ENCODE data around the gene FAM200C. TPM values are rescaled to one million over a fixed set of nuclear protein-coding genes. Genes with fewer than 3 reads are reported as not detected.

The FAM200C gene
- 1 to 10 TPM in 3 of 4 donors, under 1 TPM in 1; 0.27 to 4.9 (median 1.6) TPM for polyA plus RNA-seq
- long read RNA-seq, donor 1, partial matches to known transcripts: 0 of 3 reads
- long read RNA-seq, donor 1, other reads (novel, unspliced or antisense): 0 of 3 reads
- long read RNA-seq, donor 2: 0 reads
- long read RNA-seq, donor 3, partial matches to known transcripts: 0 of 1 reads
- long read RNA-seq, donor 3, other reads (novel, unspliced or antisense): 0 of 1 reads
- long read RNA-seq, donor 4: 0 reads
- long read RNA-seq, donor 5, partial matches to known transcripts: 0 of 1 reads
- long read RNA-seq, donor 5, other reads (novel, unspliced or antisense): 0 of 1 reads
- long read RNA-seq, donor 6, partial matches to known transcripts: 0 of 4 reads
- long read RNA-seq, donor 6, other reads (novel, unspliced or antisense): 0 of 4 reads
- long read RNA-seq, donor 7, transcript ZBED8-201 (2 exons, 2,851 nt): major isoform, 10 of 12 reads
- long read RNA-seq, donor 7, partial matches to known transcripts: 0 of 12 reads
- long read RNA-seq, donor 7, other reads (novel, unspliced or antisense): 0 of 12 reads
- long read RNA-seq, donor 8, partial matches to known transcripts: 0 of 1 reads
- long read RNA-seq, donor 8, other reads (novel, unspliced or antisense): 0 of 1 reads
- long read RNA-seq, donor 9: 0 reads
- long read RNA-seq, donor 10, transcript ZBED8-201 (2 exons, 2,851 nt): major isoform, 5 of 17 reads
- long read RNA-seq, donor 10, partial matches to known transcripts: 12 of 17 reads
- long read RNA-seq, donor 10, other reads (novel, unspliced or antisense): 0 of 17 reads

GRCh38 chr5:160399402-160400353 lies at the start of gene FAM200C:
TSS of gene FAM200C (minus strand) at chr5:160400054. CDS start at chr5:160395490, 4,564 bp downstream.
- DNase-seq: peak; percentile 95 to 97

GRCh38 chr5:160449458-160449857 lies 49.6 kb upstream of the FAM200C start:
- H3K27me3 ChIP-seq (ENCODE audit: control insufficient read depth in 3 of 3, insufficient read depth in 3 of 3, low read length in 3 of 3): no peaks in the 10 kb centered on the region
- H3K36me3 ChIP-seq (ENCODE audit: control insufficient read depth in 3 of 3, insufficient read depth in 2 of 3, low read depth in 1 of 3, low read length in 3 of 3): no peaks in the 10 kb centered on the region
- no peaks in the 10 kb centered on the region for H3K4me1 ChIP-seq (ENCODE audit: control insufficient read depth in 3 of 3, insufficient read depth in 2 of 3, low read depth in 1 of 3, low read length in 2 of 3)
- H3K4me3 ChIP-seq (ENCODE audit: low read depth in 1 of 3, low read length in 3 of 3): no peak overlapping the region
- H3K27ac ChIP-seq (ENCODE audit: low read depth in 1 of 3, low read length in 2 of 3): no peak overlapping the region
- no peak for DNase-seq
- H3K9me3 ChIP-seq (ENCODE audit: control insufficient read depth in 2 of 2, insufficient read depth in 1 of 2, low read depth in 1 of 2, low read length in 1 of 2): no peaks in the 10 kb centered on the region
- FAIRE-seq: no peak
- 88 to 91% (median 88%) methylated on average over 3 of the region's 3 CpGs for WGBS, 3 donors

More at GRCh38 chr5:160399402-160400353, at the start of gene FAM200C:
- Histone ChIP-seq H3K4me3 (ENCODE audit: low read depth in 1 of 3, low read length in 3 of 3) (peak within 1 kb of the TSS; percentile 59 to 66 (median 60)), H3K9me3 (ENCODE audit: control insufficient read depth in 2 of 2, insufficient read depth in 1 of 2, low read depth in 1 of 2, low read length in 1 of 2) (no peaks in the 10 kb centered on the region), H3K27me3 (ENCODE audit: control insufficient read depth in 3 of 3, insufficient read depth in 3 of 3, low read length in 3 of 3) (no peaks in the 10 kb centered on the region), H3K27ac (ENCODE audit: low read depth in 1 of 3, low read length in 2 of 3) (peak within 1 kb of the TSS; percentile 24 to 87 (median 87)), H3K4me1 (ENCODE audit: control insufficient read depth in 3 of 3, insufficient read depth in 2 of 3, low read depth in 1 of 3, low read length in 2 of 3) (peaks cover 0 to 3% (median 0%) of the 10 kb centered on the region in 3 donors), H3K36me3 (ENCODE audit: control insufficient read depth in 3 of 3, insufficient read depth in 2 of 3, low read depth in 1 of 3, low read length in 3 of 3) (peaks cover 8 to 18% (median 14%) of the 10 kb centered on the region in 3 donors)
- no peak for FAIRE-seq
- WGBS, 3 donors: 1 to 2% (median 1%) methylated on average over 41 of the region's 41 CpGs

DNA sequence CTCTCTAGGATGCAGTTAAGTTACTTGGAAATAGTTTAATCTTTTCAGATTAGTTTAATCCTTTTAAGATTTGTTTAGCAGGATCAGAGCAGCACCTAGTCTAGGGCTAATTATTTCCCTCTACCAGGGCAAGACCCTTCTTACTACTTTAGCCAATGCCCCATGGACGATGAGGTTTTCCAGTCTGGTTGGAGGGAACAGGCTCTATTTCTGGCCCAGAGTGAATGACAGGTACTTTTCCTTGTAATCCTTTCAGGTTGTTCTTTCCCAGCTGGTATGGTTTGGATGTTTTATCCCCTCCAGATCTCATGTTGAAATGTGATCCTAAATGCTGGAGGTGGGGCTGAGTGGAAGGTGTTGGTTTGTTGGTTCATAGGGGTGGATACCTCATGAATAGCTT lies 49.0 kb upstream of the FAM200C start:
- Histone ChIP-seq H3K4me3 (ENCODE audit: low read depth in 1 of 3, low read length in 3 of 3) (no peak overlapping the region), H3K9me3 (ENCODE audit: control insufficient read depth in 2 of 2, insufficient read depth in 1 of 2, low read depth in 1 of 2, low read length in 1 of 2) (no peaks in the 10 kb centered on the region), H3K4me1 (ENCODE audit: control insufficient read depth in 3 of 3, insufficient read depth in 2 of 3, low read depth in 1 of 3, low read length in 2 of 3) (no peaks in the 10 kb centered on the region), H3K27ac (ENCODE audit: low read depth in 1 of 3, low read length in 2 of 3) (no peak overlapping the region), H3K36me3 (ENCODE audit: control insufficient read depth in 3 of 3, insufficient read depth in 2 of 3, low read depth in 1 of 3, low read length in 3 of 3) (no peaks in the 10 kb centered on the region), H3K27me3 (ENCODE audit: control insufficient read depth in 3 of 3, insufficient read depth in 3 of 3, low read length in 3 of 3) (no peaks in the 10 kb centered on the region)
- FAIRE-seq: no peak
- 89 to 93% (median 92%) methylated on average over 1 of the region's 1 CpG for WGBS, 3 donors
- no peak for DNase-seq

GRCh38 chr5:160445751-160446150 lies 45.9 kb upstream of the FAM200C start:
- H3K9me3 ChIP-seq (ENCODE audit: control insufficient read depth in 2 of 2, insufficient read depth in 1 of 2, low read depth in 1 of 2, low read length in 1 of 2): no peaks in the 10 kb centered on the region
- no peak for DNase-seq
- no peak for FAIRE-seq

GRCh38 chr5:160445132-160445531 lies 45.3 kb upstream of the FAM200C start:
- 59 to 73% (median 66%) methylated on average over 1 of the region's 1 CpG for WGBS, 3 donors
- H3K4me3 ChIP-seq (ENCODE audit: low read depth in 1 of 3, low read length in 3 of 3): no peak overlapping the region
- no peak overlapping the region for H3K27ac ChIP-seq (ENCODE audit: low read depth in 1 of 3, low read length in 2 of 3)
- H3K4me1 ChIP-seq (ENCODE audit: control insufficient read depth in 3 of 3, insufficient read depth in 2 of 3, low read depth in 1 of 3, low read length in 2 of 3): no peaks in the 10 kb centered on the region
- DNase-seq (no peak), FAIRE-seq (no peak)
- no peaks in the 10 kb centered on the region for H3K36me3 ChIP-seq (ENCODE audit: control insufficient read depth in 3 of 3, insufficient read depth in 2 of 3, low read depth in 1 of 3, low read length in 3 of 3)
- no peaks in the 10 kb centered on the region for H3K27me3 ChIP-seq (ENCODE audit: control insufficient read depth in 3 of 3, insufficient read depth in 3 of 3, low read length in 3 of 3)
- H3K9me3 ChIP-seq (ENCODE audit: control insufficient read depth in 2 of 2, insufficient read depth in 1 of 2, low read depth in 1 of 2, low read length in 1 of 2): no peaks in the 10 kb centered on the region

More at GRCh38 chr5:160445751-160446150, 45.9 kb upstream of the FAM200C start:
- Histone ChIP-seq H3K4me3 (ENCODE audit: low read depth in 1 of 3, low read length in 3 of 3) (no peak overlapping the region), H3K27me3 (ENCODE audit: control insufficient read depth in 3 of 3, insufficient read depth in 3 of 3, low read length in 3 of 3) (no peaks in the 10 kb centered on the region), H3K36me3 (ENCODE audit: control insufficient read depth in 3 of 3, insufficient read depth in 2 of 3, low read depth in 1 of 3, low read length in 3 of 3) (no peaks in the 10 kb centered on the region), H3K4me1 (ENCODE audit: control insufficient read depth in 3 of 3, insufficient read depth in 2 of 3, low read depth in 1 of 3, low read length in 2 of 3) (no peaks in the 10 kb centered on the region), H3K27ac (ENCODE audit: low read depth in 1 of 3, low read length in 2 of 3) (no peak overlapping the region)

GRCh38 chr5:160444407-160444806 lies 44.6 kb upstream of the FAM200C start:
- no peaks in the 10 kb centered on the region for H3K9me3 ChIP-seq (ENCODE audit: control insufficient read depth in 2 of 2, insufficient read depth in 1 of 2, low read depth in 1 of 2, low read length in 1 of 2)
- H3K27ac ChIP-seq (ENCODE audit: low read depth in 1 of 3, low read length in 2 of 3): no peak overlapping the region
- no peaks in the 10 kb centered on the region for H3K4me1 ChIP-seq (ENCODE audit: control insufficient read depth in 3 of 3, insufficient read depth in 2 of 3, low read depth in 1 of 3, low read length in 2 of 3)
- H3K27me3 ChIP-seq (ENCODE audit: control insufficient read depth in 3 of 3, insufficient read depth in 3 of 3, low read length in 3 of 3): no peaks in the 10 kb centered on the region
- 69 to 77% (median 71%) methylated on average over 1 of the region's 1 CpG for WGBS, 3 donors
- DNase-seq (no peak), FAIRE-seq (no peak)
- H3K36me3 ChIP-seq (ENCODE audit: control insufficient read depth in 3 of 3, insufficient read depth in 2 of 3, low read depth in 1 of 3, low read length in 3 of 3): no peaks in the 10 kb centered on the region
- no peak overlapping the region for H3K4me3 ChIP-seq (ENCODE audit: low read depth in 1 of 3, low read length in 3 of 3)

DNA sequence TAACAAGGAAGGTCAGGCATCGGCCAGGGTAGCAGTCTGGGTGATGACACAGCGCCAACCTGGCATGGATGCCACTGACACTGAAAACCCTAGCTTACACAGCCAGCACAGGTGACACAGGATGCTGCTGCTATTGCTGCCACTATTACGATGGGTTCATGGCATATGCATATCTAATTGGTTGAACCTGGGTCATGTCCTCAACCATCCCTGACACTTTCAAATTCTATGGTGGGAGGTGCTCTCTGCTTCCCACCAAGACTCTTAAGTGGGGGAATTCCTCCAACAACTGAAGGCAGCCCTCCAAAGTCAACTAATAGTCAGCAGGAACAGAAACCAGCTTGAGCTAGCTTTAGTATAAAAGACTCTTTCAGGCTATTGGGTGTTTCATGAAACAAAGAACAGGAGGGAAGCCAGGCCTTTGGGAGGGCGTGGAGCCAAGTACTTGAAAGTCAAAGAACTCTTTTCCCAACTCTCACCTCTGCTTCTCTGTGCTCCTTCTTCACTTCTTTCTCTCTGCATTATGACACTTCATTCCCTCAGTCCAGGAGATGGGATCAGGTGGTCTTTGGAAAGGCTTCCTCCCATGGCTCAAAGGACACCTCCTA lies 43.1 kb upstream of the FAM200C start:
- Histone ChIP-seq H3K4me1 (ENCODE audit: control insufficient read depth in 3 of 3, insufficient read depth in 2 of 3, low read depth in 1 of 3, low read length in 2 of 3) (peaks cover 0 to 5% (median 0%) of the 10 kb centered on the region in 3 donors), H3K27me3 (ENCODE audit: control insufficient read depth in 3 of 3, insufficient read depth in 3 of 3, low read length in 3 of 3) (no peaks in the 10 kb centered on the region), H3K27ac (ENCODE audit: low read depth in 1 of 3, low read length in 2 of 3) (no peak overlapping the region), H3K4me3 (ENCODE audit: low read depth in 1 of 3, low read length in 3 of 3) (no peak overlapping the region), H3K9me3 (ENCODE audit: control insufficient read depth in 2 of 2, insufficient read depth in 1 of 2, low read depth in 1 of 2, low read length in 1 of 2) (no peaks in the 10 kb centered on the region), H3K36me3 (ENCODE audit: control insufficient read depth in 3 of 3, insufficient read depth in 2 of 3, low read depth in 1 of 3, low read length in 3 of 3) (no peaks in the 10 kb centered on the region)
- DNase-seq: no peak
- FAIRE-seq: no peak
- 78 to 85% (median 80%) methylated on average over 4 of the region's 4 CpGs for WGBS, 3 donors
